GM19238 (cell line): ENCODE measurements around the gene ACOXL.

Experiments
- DNase-seq: peaks from one replicate; pipeline ENCODE4 v3.0.0; 2011; ENCODE audit warnings: low spot score; ENCODE audit not compliant: insufficient read length

ACOXL gene

DNA sequence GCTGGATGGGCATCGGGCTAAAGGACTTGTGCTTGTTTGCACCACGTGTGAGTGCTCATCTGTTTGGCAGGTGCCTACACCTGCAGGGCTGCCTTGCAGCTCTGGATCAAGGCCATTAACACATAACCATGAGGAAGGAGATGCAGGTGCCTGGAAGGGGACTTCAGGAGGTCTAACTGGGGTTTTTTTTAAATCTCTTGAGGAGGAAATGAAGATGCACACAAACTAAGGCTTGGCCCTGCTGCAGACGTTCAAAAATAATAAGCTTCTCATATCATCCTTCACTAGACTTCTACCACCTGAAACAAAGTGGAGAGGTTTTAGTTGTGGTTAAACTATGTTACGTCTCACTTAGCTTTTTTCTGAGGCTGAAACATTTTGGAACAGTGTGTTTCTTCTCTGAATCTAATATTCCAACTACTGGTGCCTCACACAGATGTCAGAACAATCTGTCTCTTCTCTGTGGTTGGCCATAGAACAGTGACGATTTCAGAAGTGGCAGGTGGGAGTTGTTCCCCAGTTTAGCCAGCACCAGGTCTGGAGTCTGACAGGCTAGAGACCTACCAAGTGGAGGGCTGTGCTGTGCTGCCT, 424.8 kb downstream of the ACOXL start:
- no peak for DNase-seq

DNA sequence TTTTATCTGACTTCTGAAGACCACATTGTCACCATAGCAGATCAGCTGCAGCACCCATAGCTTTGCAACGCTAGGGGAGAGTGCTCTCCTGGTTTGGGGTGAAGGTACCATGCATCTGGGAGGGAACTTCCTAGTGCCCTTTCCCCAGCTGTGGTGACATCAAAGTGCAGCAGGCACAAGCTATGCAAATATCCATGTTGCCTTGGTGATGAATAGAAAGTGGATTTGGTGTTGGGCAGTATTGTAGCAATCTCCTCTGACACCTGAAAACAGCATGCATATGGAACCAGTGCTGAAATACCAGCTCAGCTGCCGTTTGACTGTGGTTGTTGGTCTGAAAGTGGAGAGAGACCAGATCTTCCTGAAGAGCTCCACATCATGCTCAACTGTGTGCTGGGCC, 425.4 kb downstream of the ACOXL start:
- no peak for DNase-seq

DNA sequence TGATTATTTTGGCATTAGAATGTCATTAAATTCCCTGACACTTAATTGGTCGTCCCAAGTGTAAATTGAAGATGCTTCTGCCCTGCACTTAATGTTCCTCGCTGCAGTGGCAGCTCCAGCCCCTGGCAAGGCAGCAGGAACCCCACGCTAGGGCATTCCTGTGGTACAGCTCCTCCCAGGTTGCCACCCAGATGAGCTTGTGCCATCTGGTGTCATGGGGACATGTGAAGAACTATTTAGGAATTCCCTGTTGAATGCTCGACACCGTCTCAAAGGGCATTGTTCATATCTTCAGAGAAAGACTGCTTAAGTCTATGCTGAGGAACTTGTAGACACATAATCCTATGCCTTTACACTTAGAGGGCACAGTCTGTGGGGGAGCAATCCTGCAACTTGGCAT, 427.3 kb downstream of the ACOXL start:
- DNase-seq, result no peak

DNA sequence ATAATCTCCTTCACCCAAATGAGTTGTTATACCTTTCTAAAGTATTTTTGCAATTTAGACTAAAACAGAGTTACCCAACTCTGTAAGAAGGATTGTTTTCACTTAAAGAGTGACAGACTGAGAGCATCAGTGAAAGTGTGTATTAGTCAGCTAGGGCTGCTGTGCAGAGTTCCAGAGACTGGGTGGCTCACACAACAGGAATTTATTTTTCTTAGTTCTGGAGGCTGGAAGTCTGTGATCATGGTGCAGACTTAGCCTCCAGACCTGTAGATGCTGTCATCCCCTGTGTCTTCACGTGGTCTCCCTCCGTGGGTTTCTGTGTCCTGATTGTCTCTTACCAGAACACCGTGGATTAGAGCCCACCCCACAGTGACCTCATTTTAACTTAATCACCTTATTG, 428.4 kb downstream of the ACOXL start:
- DNase-seq, result no peak

DNA sequence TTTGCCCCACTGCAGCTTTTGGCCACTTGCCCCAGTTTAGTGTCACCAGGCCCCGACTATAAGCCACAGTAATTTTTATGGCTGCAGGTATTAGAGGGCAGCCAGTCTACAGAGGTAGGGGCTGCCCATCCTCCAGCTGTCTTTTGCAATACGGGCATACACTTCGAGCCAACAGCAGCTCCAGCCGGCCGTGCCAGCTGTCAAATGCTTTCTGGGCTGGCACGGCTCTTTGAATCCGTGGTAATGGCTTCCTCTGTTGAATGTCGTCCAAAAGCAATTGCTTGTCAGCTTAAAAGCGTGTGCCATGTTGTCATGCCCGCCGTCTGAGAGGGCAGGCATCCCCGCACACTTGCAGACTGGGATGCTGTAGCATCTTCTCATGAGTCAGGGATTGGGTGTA, 429.6 kb downstream of the ACOXL start:
- no peak for DNase-seq

DNA sequence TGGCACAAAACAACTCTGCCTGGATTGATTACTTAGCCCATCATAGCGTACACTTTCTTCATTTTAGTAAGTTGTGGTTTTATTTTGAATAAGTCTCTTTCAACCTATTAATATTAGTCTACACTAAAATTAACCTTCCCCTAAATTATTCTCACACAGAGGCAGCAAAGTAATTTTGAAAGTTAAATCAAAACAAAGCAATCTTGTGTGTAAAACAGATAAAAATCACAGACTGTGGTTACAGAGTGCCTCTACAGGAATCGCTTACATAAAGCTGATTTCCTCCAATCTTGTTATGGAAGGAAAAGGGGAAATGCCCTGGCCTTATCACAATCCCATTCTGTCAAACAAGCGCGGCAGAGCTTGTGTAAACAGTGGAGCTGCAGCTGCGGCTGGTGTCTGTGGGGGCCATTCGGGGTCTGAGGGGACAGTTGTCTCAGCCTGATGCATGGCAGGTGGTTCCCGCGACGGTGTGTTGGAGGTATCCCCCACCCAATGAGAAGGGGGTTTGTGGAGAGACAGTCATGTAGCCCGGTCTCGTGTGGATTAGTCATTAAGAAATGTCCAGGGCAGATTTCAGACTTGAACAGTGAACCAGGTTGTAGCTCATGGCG, 430.5 kb downstream of the ACOXL start:
- DNase-seq, result no peak

DNA sequence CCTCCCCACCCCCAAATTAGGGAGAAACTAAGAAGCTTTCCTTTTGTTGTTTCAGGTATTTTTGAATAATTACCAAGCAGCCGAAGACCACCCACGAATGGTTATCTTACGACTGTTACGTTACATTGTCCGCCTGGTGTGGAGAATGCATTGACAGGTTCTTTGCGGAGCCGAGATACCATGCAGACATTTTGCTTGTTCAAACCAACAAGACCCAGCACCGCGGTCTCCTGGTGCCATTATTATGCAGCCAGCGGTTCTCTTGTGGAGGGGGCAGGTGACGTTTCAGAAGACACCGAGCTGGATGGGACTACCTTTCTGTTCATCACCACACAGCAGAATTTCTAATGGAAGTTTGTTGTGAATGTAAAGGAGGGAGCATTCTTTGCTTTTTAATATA, 431.7 kb downstream of the ACOXL start:
- no peak for DNase-seq

DNA sequence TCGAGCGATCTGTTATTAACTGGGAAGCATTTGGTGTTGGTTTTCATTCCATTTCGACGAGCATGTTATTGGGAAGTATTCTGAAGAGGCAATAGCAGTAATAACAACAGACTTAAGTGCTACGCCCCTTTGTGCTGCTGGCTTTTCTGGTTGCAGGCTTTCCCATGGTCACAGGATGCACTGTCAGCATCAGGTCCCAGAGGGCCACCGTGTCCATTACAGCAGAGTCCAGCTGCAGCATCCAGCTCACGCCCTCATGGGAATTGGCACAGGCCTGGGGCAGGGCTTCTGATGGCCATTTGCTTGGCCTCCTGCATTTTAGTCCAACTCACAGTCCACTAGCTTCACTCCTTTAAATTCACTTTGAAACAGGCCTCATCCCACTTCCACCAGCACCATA, 432.7 kb downstream of the ACOXL start:
- no peak for DNase-seq

DNA sequence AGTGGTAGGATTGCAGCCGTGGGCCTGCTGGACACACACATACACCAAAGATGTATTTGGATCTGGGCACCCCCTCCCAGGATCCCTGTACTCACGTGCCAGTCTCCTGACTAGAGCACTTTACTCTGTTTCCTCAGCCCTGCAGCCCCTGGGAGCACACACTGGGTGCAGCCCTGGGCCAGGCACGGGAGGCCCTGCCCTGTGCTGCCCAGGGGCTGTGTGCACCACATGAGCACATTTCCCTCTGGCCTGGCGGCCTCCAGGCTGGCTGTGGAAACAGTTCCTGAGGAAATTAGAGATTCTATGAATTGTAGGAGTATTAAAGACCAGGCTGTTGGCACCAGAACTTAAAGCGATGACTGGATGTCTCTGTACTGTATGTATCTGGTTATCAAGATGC, 433.7 kb downstream of the ACOXL start:
- DNase-seq, result no peak

DNA sequence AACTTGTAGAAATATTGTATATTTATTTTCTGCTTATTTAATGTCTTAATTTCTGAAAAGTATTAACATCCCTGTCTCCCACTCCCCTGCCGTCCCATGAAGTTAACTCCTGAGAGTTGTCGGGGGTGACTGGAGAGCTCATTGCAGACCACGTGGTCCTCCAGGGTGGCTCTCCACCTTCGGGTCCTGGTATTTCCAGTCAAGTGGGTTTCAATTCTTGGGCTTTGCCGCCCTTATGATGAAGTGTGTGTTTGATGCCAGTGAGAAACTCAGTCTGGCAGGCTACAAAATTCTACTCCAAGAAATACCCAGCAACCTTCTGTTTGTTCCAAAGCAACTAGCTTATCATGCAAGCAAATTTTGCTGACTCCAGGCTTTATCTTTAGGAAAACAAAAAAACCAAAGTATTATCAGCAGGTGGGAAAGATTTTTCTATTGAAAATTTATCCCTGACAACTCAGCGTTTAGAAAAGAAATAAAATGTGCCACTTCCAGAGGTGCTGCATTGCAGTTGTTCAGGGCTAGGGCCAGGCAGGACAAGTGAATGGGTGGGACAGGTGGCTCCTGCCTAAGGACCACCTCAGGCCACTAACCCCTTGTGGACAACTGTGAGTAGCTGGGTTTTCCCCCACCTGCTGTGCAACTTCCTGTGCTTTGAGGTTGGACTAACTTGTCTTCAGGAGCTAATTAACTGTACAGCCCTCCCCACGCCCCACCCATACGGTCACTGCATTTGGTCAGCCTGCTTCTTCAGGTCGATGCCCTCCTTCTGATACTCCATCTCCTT, 434.9 kb downstream of the ACOXL start:
- no peak for DNase-seq

DNA sequence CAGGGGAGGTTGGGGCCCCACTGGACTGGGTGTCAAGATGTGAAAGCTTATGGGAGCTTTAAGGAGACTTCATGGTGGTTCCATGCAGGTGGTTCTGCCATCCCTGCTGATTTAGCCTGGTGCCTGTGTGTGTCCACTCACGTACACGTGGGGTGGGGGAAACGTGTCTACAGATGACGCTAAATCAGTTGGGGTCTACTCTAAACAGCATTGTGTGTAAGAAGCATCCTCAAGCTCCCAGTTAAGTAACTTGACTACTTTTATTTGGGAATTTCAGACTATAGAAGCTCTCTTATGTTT, 435.4 kb downstream of the ACOXL start:
- DNase-seq, result no peak
